HuH-7.5 (cell line): ENCODE data around the gene CLTC.
"Not testable (repeated sequence)": the region's sequence is repeated elsewhere in the genome, so short reads cannot be mapped to it uniquely, and the experiment has no call there.

Experiments
- DNase-seq: peaks from one replicate; pipeline ENCODE4 v3.0.0; 2011; ENCODE audit warnings: low spot score

Gene CLTC

GRCh38 chr17:59619298-59620063 lies at the start of gene CLTC:
Gene CLTC, plus strand, starts transcription at chr17:59619895. Its CDS starts 237 bp downstream, at chr17:59620132.
- peak; percentile 84 for DNase-seq

- no peak for DNase-seq
Observed at GRCh38 chr17:59572301-59572924, 47.3 kb upstream of the CLTC start.

- DNase-seq = not testable (repeated sequence)
Observed at GRCh38 chr17:59584168-59584567, 35.5 kb upstream of the CLTC start.

- no peak for DNase-seq
Observed at GRCh38 chr17:59600169-59600568, 19.5 kb upstream of the CLTC start.

GRCh38 chr17:59601130-59601529 lies 18.6 kb upstream of the CLTC start:
- DNase-seq = no peak

GRCh38 chr17:59607061-59607460 lies 12.6 kb upstream of the CLTC start:
- DNase-seq = no peak

- no peak for DNase-seq
Observed at GRCh38 chr17:59607817-59608403, 11.8 kb upstream of the CLTC start.

- no peak for DNase-seq
Observed at GRCh38 chr17:59611503-59611902, 8.2 kb upstream of the CLTC start.

GRCh38 chr17:59616253-59616920 lies 3.3 kb upstream of the CLTC start:
- no peak for DNase-seq

GRCh38 chr17:59617156-59617732 lies 2.5 kb upstream of the CLTC start:
- no peak for DNase-seq

GRCh38 chr17:59619035-59619297 lies 729 bp upstream of the CLTC start:
- peak; percentile 71 for DNase-seq

GRCh38 chr17:59620064-59620359 lies 317 bp downstream of the CLTC start:
- DNase-seq = no peak

- DNase-seq = peak; percentile 47
Observed at GRCh38 chr17:59620518-59621259, 994 bp downstream of the CLTC start.

- no peak for DNase-seq
Observed at GRCh38 chr17:59621771-59622170, 2.1 kb downstream of the CLTC start.

GRCh38 chr17:59623151-59623550 lies 3.5 kb downstream of the CLTC start:
- no peak for DNase-seq

GRCh38 chr17:59626756-59627155 lies 7.1 kb downstream of the CLTC start:
- no peak for DNase-seq

- no peak for DNase-seq
Observed at GRCh38 chr17:59627274-59627673, 7.6 kb downstream of the CLTC start.

GRCh38 chr17:59627770-59628171 lies 8.1 kb downstream of the CLTC start:
- DNase-seq = no peak

- no peak for DNase-seq
Observed at GRCh38 chr17:59629174-59629573, 9.5 kb downstream of the CLTC start.

GRCh38 chr17:59631276-59631675 lies 11.6 kb downstream of the CLTC start:
- DNase-seq = no peak

- DNase-seq = no peak
Observed at GRCh38 chr17:59632398-59632797, 12.7 kb downstream of the CLTC start.

- no peak for DNase-seq
Observed at GRCh38 chr17:59633658-59634359, 14.1 kb downstream of the CLTC start.
